ENCODE measurements around the gene KIAA0586.

The KIAA0586 gene

GRCh38 chr14:58484176-58484575, 56.7 kb downstream of the KIAA0586 start:
- POLR2A ChIA-PET = no interaction called here
- CTCF ChIA-PET = no interaction called here
- TF ChIP-seq TARDBP (IDR thresholded peaks at IDR 0.05) = no peak
- no peak for DNase-seq (ENCODE audit: extremely low spot score)

GRCh38 chr14:58488550-58488949, 61.0 kb downstream of the KIAA0586 start:
- CTCF ChIA-PET = no interaction called here
- no peak for TF ChIP-seq ARNT (IDR thresholded peaks at IDR 0.05)
- TF ChIP-seq TARDBP (IDR thresholded peaks at IDR 0.05) = no peak
- TF ChIP-seq FOXK2 (IDR thresholded peaks at IDR 0.05) = no peak
- no peak for TF ChIP-seq SUZ12 (IDR thresholded peaks at IDR 0.05)
- TF ChIP-seq PKNOX1 (IDR thresholded peaks at IDR 0.05) = no peak
- no peak for TF ChIP-seq HDGF (IDR thresholded peaks at IDR 0.05; ENCODE audit: borderline replicate concordance)
- no peak for TF ChIP-seq FOXA1 (IDR thresholded peaks at IDR 0.05)
- no peak for TF ChIP-seq CTBP1 (IDR thresholded peaks at IDR 0.05; ENCODE audit: borderline replicate concordance)
- TF ChIP-seq NFRKB (IDR thresholded peaks at IDR 0.05) = no peak
- no peak for TF ChIP-seq ELF4 (IDR thresholded peaks at IDR 0.05)
- TF ChIP-seq L3MBTL2 (conservative IDR thresholded peaks at IDR 0.05) = no peak
- TF ChIP-seq ZNF384 (IDR thresholded peaks at IDR 0.05) = no peak
- TF ChIP-seq LEF1 (IDR thresholded peaks at IDR 0.05; ENCODE audit: borderline replicate concordance) = no peak
- TF ChIP-seq FOXM1 (IDR thresholded peaks at IDR 0.05; ENCODE audit: borderline replicate concordance) = no peak
- TF ChIP-seq SP1 (IDR thresholded peaks at IDR 0.05) = no peak
- TF ChIP-seq BHLHE40 (IDR thresholded peaks at IDR 0.05; ENCODE audit: borderline replicate concordance) = no peak
- no peak for DNase-seq (ENCODE audit: extremely low spot score)
- POLR2A ChIA-PET = no interaction called here

DNA sequence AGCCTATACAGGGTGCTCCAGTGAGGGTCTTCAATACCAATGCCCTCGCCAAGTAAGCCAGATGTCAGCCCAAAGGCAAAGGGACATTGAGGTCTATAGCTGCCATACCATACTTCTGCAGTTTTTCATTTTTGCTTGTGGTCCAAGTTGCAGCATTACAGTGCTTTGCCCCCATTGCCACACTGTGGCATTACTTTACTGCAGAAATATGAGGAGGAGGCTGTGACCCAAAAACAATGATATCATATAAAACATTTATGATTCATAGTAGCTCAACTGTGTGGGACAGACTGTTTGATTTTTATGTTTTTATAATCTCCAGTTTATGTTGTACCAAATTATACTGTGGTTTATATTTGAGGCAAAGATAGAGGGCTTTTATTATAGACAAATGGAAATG, 64.1 kb downstream of the KIAA0586 start:
- TF ChIP-seq SUZ12 (IDR thresholded peaks at IDR 0.05) (no peak), TARDBP (IDR thresholded peaks at IDR 0.05) (no peak), LEF1 (IDR thresholded peaks at IDR 0.05; ENCODE audit: borderline replicate concordance) (no peak), FOXK2 (IDR thresholded peaks at IDR 0.05) (no peak), BHLHE40 (IDR thresholded peaks at IDR 0.05; ENCODE audit: borderline replicate concordance) (no peak), SP1 (IDR thresholded peaks at IDR 0.05) (no peak), CTBP1 (IDR thresholded peaks at IDR 0.05; ENCODE audit: borderline replicate concordance) (no peak), ZNF384 (IDR thresholded peaks at IDR 0.05) (no peak), HDGF (IDR thresholded peaks at IDR 0.05; ENCODE audit: borderline replicate concordance) (no peak), PKNOX1 (IDR thresholded peaks at IDR 0.05) (no peak), FOXA1 (IDR thresholded peaks at IDR 0.05) (no peak), ELF4 (IDR thresholded peaks at IDR 0.05) (no peak)
- POLR2A ChIA-PET = no interaction called here
- CTCF ChIA-PET = no interaction called here
- no peak for DNase-seq (ENCODE audit: extremely low spot score)

GRCh38 chr14:58492044-58492443, 64.5 kb downstream of the KIAA0586 start:
- ChIA-PET POLR2A (no interaction called here), CTCF (no interaction called here)
- no peak for TF ChIP-seq PKNOX1 (IDR thresholded peaks at IDR 0.05)
- TF ChIP-seq FOXM1 (IDR thresholded peaks at IDR 0.05; ENCODE audit: borderline replicate concordance) = no peak
- no peak for TF ChIP-seq SP1 (IDR thresholded peaks at IDR 0.05)
- TF ChIP-seq L3MBTL2 (conservative IDR thresholded peaks at IDR 0.05) = no peak
- TF ChIP-seq ARNT (IDR thresholded peaks at IDR 0.05) = no peak
- TF ChIP-seq LEF1 (IDR thresholded peaks at IDR 0.05; ENCODE audit: borderline replicate concordance) = no peak
- no peak for TF ChIP-seq NFRKB (IDR thresholded peaks at IDR 0.05)
- TF ChIP-seq SUZ12 (IDR thresholded peaks at IDR 0.05) = no peak
- TF ChIP-seq FOXA1 (IDR thresholded peaks at IDR 0.05) = no peak
- no peak for DNase-seq (ENCODE audit: extremely low spot score)

- ChIA-PET POLR2A (interaction anchor here (1.1 kb wide), 1 partner anchor 136 kb away, joined by 3 read pairs; no protein-coding TSS in a partner anchor), CTCF (interaction anchor here (0.5 to 2.4 kb wide), 17 partner anchors 9 to 931 kb away, joined by 3 to 15 read pairs (median 3); partner anchors contain the start of gene DACT1)
- TF ChIP-seq HDGF (IDR thresholded peaks at IDR 0.05; ENCODE audit: borderline replicate concordance) (no peak), CTBP1 (IDR thresholded peaks at IDR 0.05; ENCODE audit: borderline replicate concordance) (no peak), SP1 (IDR thresholded peaks at IDR 0.05) (no peak), PKNOX1 (IDR thresholded peaks at IDR 0.05) (no peak), TARDBP (IDR thresholded peaks at IDR 0.05) (no peak), LEF1 (IDR thresholded peaks at IDR 0.05; ENCODE audit: borderline replicate concordance) (no peak), L3MBTL2 (conservative IDR thresholded peaks at IDR 0.05) (no peak), FOXM1 (IDR thresholded peaks at IDR 0.05; ENCODE audit: borderline replicate concordance) (no peak), NFRKB (IDR thresholded peaks at IDR 0.05) (no peak), ARNT (IDR thresholded peaks at IDR 0.05) (no peak), SUZ12 (IDR thresholded peaks at IDR 0.05) (no peak), ZNF384 (IDR thresholded peaks at IDR 0.05) (no peak), ELF4 (IDR thresholded peaks at IDR 0.05) (no peak), FOXK2 (IDR thresholded peaks at IDR 0.05) (no peak), BHLHE40 (IDR thresholded peaks at IDR 0.05; ENCODE audit: borderline replicate concordance) (no peak), FOXA1 (IDR thresholded peaks at IDR 0.05) (no peak)
- DNase-seq (ENCODE audit: extremely low spot score) = peak; percentile 43
These were observed 73.8 kb downstream of the KIAA0586 start for GRCh38 chr14:58501214-58501816.

- no peak for TF ChIP-seq HDGF (IDR thresholded peaks at IDR 0.05; ENCODE audit: borderline replicate concordance)
- no peak for DNase-seq (ENCODE audit: extremely low spot score)
- CTCF ChIA-PET = no interaction called here
- POLR2A ChIA-PET = no interaction called here
These were observed 85.8 kb downstream of the KIAA0586 start for GRCh38 chr14:58513272-58513671.

All from HEK293T (cell line).